ENCODE data around the gene FRMD5.

DNA sequence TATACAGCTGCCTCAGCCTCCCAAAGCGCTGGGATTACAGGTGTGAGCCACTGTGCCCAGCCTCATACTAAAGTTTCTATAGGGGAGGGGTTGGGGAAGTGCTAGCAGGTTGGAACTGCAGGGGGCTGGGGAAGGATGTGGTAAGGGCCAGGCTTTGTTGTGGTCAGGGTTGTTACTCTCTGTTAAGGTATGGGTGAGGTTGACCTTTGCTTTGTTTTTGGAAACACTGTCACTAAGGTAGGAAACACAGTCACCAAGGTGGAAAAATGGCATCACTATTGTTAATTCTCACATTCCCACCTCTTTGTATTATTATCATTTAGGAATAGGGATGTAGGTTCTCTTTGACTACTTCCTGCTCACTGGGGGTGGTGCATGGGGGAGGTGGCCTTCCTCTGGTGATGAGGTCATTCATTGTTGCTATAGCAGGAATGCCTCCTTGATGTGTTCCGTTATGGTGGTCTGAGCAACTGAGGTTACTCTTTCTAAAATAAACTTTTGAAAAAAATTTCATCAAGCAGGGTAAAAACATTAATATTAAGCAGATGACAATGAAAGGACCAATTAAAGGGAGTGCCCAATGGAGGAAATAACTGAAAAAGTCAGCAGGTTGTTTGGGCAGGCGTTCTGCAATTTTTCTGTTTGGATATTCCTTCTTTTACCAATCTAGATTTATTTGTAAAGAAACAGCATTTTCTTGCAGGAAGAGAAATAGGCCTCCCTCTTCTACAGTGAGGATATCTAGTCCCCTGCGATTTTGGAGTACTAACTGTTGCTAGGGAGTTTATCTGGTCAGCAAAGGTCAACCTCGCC lies 217.8 kb downstream of the FRMD5 start:
- TF ChIP-seq, protein P1, sequence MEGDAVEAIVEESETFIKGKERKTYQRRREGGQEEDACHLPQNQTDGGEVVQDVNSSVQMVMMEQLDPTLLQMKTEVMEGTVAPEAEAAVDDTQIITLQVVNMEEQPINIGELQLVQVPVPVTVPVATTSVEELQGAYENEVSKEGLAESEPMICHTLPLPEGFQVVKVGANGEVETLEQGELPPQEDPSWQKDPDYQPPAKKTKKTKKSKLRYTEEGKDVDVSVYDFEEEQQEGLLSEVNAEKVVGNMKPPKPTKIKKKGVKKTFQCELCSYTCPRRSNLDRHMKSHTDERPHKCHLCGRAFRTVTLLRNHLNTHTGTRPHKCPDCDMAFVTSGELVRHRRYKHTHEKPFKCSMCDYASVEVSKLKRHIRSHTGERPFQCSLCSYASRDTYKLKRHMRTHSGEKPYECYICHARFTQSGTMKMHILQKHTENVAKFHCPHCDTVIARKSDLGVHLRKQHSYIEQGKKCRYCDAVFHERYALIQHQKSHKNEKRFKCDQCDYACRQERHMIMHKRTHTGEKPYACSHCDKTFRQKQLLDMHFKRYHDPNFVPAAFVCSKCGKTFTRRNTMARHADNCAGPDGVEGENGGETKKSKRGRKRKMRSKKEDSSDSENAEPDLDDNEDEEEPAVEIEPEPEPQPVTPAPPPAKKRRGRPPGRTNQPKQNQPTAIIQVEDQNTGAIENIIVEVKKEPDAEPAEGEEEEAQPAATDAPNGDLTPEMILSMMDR (IDR thresholded peaks at IDR 0.05): no peak
- TF ChIP-seq POLR2A (IDR thresholded peaks at IDR 0.05) (no peak), EP300 (IDR thresholded peaks at IDR 0.05) (no peak), POLR2AphosphoS5 (IDR thresholded peaks at IDR 0.05) (no peak)
